Endometrial microvascular endothelial cells (primary cell): ENCODE results near the gene SOX9. TPM values are rescaled to one million over a fixed set of nuclear protein-coding genes. Genes with fewer than 3 reads are reported as not detected.

ENCODE experiments used
- in situ Hi-C: cut with HindIII; loops from 2 replicates; pipeline ENCODE4 v1.10.0; 2017; ENCODE audit warnings: low sequenced_read_pairs, low pct_unique_long_range_greater_than_20kb; ENCODE audit errors: inconsistent ontology term
- total RNA-seq: library from RNA; depleted of rRNA; stranded (reverse); fragments of >200 nt; gene quantifications from one replicate; pipeline ENCODE4 v1.2.3, GENCODE V29; 2015; ENCODE audit errors: inconsistent ontology term

The SOX9 gene
- 0.09 TPM for total RNA-seq

DNA sequence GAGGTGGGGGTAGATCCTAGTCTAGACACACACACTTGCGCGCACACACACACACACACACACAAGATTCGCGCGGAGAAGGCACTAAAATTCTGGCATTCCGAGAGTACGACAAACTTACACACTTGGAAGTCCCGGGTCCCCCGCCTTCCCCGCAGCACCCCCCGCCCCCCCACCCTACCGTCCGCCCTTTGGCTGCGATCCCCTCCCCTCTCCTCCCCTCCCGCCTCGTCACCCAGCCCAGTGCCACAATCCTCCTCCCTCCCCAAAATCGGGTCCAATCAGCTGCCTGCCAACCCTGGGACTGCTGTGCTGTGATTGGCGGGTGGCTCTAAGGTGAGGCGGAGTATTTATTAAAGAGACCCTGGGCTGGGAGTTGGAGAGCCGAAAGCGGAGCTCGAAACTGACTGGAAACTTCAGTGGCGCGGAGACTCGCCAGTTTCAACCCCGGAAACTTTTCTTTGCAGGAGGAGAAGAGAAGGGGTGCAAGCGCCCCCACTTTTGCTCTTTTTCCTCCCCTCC is at the start of gene SOX9:
Gene SOX9, plus strand, starts transcription at position 379 of the 522 bp plus-strand sequence. CDS start 372 bp downstream, outside the sequence.
- in situ Hi-C loops = no loop called here

DNA sequence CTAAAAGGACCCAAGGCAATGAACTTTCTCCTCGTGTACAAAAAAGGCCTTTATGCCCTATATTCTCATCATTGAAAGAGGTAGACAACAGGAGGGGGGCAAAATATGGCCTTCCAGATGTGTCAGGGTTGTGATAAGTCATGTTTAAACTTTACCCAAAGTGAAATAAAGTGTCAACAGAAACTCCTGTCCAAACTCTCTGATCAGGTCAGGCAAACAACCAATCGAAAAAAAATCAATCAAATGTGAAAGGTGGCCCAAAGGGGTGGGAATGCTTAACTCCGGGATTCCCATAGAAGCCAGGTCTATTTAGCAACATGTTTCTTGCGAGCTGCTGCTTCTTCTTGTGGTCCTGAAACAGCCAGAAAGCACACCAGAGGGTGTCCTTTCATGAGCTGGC is 49.5 kb upstream of the SOX9 start:
- in situ Hi-C loops = no loop called here

DNA sequence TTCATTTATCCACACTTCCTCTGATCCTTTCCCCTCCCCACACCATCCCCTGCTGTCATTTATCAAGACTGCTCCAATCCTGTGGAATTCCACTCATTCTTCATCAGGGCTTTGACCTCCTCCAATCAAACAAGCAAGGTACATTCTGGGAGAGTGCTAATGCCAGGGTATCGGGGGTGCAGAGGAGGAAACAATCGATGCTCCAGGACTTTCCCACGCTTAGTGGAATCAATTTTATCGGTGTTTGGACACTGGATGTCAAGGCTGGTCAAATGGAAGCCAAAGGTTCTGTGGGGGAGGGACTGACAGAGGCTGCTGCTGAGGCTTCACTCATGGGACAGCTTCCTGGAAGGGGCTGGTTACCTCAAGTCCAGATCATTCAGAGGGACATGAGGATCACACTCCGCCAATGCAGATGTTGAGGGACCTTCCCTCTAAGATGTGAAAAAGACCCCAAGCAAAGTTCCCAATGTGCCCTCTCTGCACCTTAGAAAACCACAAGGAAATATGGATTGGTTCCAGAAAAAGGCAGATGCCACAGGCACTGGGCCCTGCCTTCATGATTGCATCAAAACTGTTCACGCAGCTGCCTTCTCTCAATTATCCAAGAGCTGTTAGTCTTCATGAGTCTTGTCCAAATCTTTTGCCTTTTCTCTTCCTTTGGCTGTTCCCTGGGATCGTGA is 44.7 kb upstream of the SOX9 start:
- in situ Hi-C loops = no loop called here

DNA sequence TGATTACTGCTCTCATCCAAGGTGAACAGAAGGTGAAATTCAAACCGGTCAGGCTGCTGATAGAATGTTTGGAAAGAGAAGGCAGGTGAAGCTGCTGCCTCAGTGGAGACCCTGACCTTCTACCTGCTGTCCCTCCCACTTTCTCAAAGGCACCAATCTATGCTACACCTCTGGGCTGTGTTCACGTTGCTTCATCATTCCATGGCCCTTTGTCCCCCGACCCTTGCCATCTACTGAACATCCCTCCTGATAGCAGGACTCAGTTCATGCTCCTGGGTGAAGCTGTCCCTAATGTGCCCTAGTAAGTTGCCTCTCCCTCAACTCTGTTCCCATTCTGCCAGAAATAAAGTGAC is 44.2 kb upstream of the SOX9 start:
- in situ Hi-C loops = no loop called here

DNA sequence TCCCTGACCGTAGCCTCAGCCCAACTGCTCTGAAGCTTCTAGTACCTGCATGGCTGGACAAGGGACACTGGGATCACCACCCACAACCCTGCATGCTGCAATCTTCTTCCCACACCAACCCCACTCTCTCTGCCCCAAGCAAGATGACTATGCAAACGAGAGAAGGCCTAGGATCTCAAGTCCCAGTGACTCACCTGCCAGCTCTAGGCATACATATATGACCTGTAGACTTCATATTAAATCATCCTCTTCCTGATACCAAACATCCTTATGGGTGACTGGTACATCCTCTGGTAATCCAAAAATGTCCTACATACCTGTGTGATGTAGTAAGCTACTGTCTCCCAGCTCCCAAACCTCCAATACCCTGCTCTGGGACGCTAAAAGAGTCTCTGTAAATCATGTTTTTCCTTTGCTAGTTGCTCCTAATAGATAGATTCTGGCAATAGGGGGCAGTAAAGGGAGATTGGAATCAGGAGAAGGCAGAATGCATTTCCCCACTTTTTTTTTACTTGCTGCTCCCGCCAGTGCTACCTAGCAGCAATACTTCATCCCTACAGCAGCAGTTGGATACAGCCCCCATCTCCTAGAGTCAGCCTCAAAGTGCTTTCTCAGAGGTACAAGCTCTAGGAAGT is 43.4 kb upstream of the SOX9 start:
- in situ Hi-C loops = no loop called here

DNA sequence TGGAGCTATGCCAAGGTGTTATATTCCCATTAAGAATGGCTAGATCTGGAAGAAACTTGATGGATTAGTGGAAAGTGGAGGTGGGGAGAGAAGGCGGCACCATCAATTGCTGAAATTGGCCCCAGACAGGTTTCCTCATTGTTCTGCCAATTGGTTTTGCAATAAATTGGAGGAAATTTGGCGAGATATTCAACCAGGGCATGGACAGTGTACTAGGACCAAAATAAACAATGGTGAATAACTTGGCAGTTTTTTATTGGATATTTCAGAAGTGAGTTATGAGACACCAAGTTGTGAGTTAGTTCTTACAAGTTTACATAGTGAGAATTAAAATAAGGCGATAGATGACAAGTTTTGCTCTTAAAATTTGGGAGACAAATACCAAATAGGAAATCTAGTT is 41.1 kb upstream of the SOX9 start:
- in situ Hi-C loops = no loop called here

DNA sequence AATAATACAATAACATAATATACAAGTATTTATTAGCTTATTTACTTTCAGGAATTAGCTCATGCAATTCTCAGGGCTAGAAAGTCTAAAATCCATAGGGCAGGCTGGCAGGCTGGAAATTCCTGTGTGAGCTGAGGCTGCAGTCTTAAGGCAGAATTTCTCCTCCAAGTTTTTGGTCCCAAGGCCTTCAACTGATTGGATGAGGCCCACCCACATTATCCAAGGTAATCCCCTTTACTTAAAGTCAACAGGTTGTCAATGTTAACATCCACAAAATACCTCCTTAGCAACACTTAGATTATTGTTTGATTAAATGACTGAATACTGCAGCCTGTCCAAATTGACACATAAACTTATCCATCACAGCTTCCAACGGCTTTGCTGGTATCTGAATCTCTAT is 32.9 kb upstream of the SOX9 start:
- in situ Hi-C loops = no loop called here

DNA sequence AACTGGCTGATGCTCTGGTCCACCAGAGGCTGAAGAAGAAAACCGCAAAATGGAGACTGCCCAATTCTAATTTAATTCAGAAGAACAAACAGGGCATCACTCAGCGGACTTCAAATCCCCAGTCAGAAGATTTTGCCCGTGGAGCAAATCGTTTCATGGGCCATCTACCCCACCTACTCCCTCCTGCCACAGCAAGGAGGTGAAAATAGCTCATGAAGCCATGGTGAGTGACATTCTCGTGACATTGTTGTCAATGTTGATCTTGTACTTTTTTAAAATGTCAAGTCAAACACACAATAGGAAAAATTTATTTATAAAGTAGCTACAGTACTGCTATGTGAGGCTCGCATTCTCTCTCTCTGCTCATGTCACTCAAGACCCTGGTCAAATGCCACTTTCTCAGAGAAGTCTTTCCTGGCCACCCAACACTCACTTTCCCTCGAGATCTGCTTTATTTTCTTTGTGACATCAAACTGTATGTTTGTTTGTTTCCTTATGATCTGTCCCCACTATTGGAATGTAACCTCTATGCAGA is 31.3 kb upstream of the SOX9 start:
- in situ Hi-C loops = no loop called here

DNA sequence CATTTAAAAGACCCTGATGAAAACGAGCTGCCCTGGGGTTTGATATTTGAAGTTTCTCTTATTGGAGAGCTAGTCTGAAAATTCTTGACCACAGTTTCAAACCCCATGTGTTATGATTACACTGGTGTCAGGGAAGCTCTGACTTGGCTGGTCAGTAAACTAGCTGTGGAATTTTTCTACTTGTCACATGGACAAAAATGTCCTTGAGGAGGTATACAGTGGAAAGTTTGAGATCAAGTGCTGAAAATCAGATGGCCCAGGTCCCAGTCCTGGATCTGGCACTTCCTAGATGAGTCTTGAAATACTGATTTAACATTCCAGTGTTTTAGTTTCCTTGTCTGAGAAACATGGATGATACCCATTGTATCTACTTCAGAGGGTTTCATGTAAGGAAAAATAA is 30.7 kb upstream of the SOX9 start:
- in situ Hi-C loops = no loop called here

DNA sequence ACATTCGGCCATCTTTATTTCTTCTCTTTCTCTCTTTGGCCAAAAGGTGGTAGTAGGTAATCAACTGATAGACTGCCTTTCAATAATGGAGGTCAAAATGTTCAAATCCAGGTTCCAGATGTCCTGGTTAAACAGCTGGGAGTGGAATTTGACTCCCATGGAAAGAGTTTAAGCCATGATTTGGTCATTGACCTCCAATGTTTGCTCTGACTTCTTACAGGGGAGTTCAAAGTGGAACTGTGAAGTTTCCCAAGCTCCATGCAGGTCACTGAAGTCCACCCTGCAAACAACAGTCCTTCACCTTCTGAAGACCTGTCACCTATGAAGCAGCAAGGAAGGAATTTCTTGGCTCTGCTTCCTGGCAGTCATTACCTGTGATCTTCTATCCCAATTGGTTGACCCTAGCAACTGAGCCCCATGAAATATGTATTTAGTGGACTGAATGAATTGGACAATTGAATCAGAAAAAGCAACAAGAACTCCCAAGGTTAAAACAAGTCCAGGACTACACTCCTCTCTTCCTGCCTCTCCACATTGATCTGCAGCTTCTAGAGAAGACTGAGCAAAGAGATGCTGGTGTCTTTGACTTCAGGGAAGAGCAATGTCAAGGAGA is 28.0 kb upstream of the SOX9 start:
- in situ Hi-C loops = no loop called here

DNA sequence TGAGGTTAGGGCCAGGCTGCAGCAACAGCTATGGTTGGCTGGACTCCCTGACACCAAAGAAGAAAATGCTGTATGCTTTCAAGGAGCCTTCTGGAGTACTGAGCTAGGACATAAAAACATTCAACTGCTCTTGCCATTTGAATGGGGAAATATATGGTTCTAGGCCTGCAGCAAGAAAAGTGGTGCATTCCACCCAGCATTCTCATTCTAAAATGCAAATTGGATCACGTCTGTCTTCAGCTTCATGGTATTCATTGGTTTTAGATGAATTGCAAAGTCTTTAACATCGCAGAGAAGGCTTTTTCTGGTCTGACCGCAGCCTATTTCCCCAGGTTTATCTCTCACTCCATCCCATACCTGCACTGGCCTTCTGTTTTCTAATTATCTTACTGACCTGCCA is 27.1 kb upstream of the SOX9 start:
- in situ Hi-C loops = no loop called here

DNA sequence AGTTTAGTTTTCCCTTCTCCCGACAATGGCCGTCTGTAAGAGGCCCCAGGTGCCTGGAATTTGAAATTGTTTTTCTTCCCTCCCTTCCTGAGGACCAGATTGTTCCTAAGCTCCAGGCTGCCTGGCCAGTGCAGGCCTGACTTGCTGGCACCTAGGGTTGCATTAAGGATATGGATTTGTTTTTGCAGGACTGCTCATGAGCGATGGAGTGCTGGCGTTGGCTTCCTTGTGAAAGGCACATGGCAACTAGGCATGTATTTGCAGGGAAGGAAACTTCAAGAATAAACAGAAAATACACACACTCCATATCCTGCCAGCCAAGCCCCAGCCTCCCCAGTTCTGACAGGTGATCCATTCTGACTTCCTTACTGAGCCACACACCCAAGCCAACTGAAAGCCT is 25.5 kb upstream of the SOX9 start:
- in situ Hi-C loops = no loop called here

DNA sequence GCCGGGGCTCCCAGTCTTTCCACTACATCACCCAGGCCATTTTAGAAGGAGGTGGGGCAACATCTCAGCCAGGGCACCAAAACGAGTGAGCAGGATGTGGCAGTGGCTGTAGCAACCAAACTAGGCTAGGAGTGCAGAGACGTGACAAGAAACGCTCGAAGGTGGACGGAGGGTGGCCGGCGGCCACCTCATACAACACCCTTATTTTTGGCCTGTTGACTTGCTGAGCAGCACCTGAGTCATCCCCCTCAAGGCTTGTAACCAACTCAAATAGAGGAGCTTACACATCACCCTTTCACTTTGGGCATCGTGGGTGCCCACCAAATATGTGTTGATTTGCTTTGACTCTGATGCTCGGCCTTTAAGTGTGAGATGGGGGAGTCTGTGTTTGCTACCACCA is 23.7 kb upstream of the SOX9 start:
- in situ Hi-C loops = no loop called here

DNA sequence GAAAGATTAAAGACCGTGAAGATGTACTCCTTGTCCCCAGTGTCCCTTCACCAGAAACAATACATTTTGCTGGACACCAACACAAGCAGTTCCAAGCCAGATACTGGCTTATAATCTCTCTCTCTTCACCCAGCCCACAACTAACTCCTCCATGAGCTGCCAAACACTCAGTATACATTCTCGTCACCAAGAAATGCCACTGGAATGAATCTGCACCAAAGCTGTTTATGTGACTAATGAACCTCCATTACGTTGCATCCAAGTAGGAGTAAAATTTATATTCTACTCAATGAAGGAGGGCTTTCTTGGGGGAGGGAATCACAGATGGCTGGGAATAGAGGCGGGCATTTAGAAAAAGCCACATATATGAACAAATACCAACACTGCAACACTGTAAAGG is 20.9 kb upstream of the SOX9 start:
- in situ Hi-C loops = no loop called here

DNA sequence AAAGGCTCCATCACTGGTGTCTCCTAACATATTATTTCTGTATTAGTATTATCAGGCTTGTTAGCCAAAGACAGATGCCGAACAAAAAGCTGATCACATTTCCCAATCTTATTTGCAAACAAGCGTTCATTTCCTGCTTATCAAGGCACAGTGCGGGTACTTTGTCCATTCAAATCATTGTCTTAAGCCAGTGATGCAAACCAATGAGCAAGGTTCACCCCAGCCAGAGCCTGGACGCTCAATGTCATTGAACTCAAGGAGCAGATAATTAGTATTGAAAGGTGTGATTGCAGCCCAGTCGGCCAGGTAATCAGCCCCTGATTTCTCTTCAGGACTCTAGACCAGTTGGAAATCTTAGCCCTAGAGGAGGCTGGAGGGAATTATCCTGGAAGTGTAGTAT is 20.4 kb upstream of the SOX9 start:
- in situ Hi-C loops = no loop called here

DNA sequence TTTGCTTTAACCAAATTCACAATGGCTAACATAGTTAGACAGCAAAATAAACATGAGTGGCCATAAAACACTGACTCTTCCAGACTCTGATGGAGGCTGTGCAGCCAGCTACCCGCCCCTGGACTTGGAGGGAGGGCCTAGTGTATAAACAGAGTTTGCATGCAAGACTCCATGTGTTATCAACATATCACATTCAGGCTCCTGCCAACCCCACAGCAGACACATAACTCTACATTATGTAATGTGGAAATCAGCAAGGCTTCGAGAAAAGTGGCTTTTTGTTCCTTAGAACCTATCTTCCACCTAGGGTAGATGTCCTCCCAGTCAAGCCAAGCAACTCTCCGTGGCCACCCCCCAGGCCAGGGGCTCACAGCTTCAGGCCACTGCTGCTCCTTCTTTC is 19.3 kb upstream of the SOX9 start:
- in situ Hi-C loops = no loop called here

DNA sequence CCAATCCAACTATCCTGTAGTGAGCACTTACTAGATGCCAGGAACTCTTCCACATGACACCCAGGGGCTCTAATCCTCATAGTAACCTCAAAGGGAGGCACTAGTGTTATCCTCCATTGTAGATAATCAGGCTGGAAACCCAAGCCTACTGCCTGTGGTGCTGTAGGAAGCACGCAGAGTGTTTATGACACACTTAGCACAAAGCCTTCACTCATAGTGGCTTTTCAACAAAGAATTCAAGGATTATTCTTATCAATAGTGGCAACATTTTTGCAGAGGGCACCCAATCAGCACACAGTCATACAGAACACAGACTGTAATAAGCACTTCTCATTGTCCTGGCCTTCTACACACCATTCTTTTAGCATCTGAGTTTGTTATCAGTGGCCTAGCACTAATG is 18.5 kb upstream of the SOX9 start:
- in situ Hi-C loops = no loop called here

DNA sequence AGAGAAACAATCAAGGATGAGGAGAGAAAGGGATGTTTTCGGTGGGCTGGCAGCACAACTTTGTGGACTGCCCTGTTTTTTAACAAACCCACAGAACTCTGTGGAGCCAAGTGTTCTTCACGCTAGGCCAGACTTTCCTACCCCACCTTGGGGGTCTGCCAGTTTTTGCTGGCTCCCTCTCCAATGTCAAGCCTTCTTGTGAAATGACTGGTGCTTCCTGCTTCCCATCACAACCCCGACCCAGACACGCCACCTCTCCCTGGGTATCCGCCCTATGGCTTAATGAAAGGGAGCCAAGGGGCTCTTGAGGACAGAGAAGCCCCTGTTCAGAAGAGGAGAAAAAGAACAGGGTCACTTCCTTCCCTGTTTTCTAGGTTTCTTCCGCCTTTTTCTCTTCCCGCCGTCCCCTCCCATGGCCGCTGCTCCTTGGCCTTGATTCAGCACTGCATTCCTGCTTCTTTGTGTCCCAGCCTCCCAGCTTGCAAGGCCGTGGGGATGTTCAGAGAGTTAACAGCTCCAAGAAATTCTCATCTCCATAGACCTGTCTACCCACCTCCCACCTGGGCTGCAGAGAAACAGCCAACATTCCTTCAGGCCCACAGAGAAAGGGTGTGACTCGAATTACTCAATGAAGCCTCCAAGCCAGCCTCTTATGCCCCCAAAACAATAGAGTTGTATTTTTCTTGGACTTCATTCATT is 16.5 kb upstream of the SOX9 start:
- in situ Hi-C loops = no loop called here

DNA sequence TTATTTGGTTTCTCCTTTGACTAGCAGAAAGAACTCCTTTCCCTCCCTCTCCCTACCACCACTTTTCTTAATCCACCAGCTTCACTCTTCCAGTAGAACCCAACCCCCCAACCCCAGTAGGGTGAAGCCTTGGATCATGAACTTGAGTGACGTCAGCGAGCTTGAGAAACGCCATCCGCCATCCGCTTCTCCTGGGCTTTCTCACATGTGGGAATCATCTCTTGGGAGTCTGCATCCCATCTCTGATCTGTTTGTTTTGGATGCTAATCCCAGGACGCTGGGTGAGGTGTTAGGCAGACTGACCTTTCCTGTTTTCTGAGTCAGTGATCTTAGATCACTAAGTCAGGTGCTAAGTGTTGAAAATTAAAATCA is 16.0 kb upstream of the SOX9 start:
- in situ Hi-C loops = no loop called here

DNA sequence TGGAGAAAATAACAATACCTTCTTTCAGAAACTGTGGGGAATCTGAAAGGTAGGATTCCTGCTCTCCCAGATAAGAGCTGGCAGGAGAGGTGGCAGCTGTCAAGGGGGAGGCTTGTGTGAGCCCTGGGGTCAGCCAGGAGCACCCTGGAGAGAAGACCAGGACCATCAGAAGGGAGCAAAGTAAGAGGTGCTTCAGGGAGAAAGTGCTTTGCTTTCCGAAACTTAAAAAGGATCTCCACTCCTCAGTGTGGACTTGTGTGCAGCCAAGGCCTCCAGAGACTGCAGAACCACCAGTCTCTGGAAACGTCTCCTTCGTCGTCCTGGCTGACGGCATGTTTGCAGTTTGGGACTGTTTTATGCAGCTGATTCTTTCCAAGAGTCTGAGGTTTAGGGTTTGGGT is 13.7 kb upstream of the SOX9 start:
- in situ Hi-C loops = no loop called here
